ENCODE results near the gene CDH4. TPM values are rescaled to one million over a fixed set of nuclear protein-coding genes. Genes with fewer than 3 reads are reported as not detected.

The CDH4 gene
- total and polyA plus RNA-seq, 2 of the 4 experiments (the other 2 are of a cell fraction) = 1.6 to 3.5 TPM

DNA sequence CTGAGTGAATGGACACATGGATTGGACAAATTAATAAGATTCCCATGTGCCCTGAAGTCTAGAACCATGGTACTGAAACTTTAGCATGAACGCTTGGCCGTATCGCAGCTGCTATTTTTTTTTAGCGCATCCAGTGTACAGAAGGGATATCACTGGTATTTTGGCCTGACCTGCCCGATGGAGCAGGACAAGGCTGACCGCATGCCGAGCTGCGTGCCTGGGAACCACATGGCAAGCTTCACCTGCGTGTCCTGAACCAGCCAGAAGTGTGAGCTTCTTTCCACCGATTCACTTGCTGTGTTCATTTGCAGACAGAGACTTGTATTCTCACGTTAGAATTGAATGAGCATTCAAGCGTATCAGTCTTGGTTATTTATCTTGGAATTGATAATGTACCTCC is 145.7 kb downstream of the CDH4 start:
- Histone ChIP-seq H2AK5ac (ENCODE audit: low read depth, low read length) (no peak overlapping the region), H4K20me1 (ENCODE audit: insufficient read depth, low read length) (no peaks in the 10 kb centered on the region), H4K5ac (ENCODE audit: low read depth, low read length) (no peak overlapping the region), H3K4ac (ENCODE audit: low read depth, low read length) (no peak overlapping the region), H4K91ac (ENCODE audit: insufficient read depth, low read depth, low read length) (no peak overlapping the region), H3K4me1 (ENCODE audit: control insufficient read depth, insufficient read depth, low read length) (0 out of 2 replicates have a peak, but pooled peaks cover 2% of the 10 kb centered on the region), H2BK120ac (ENCODE audit: low read depth, low read length) (no peak overlapping the region), H3K18ac (ENCODE audit: low read depth, low read length) (no peak overlapping the region), H3K79me1 (ENCODE audit: low read depth in 1 of 2, low read length in 2 of 2) (no peaks in the 10 kb centered on the region), H2AK9ac (replicated peaks; ENCODE audit: low read depth, low read length, poor library complexity) (no peak overlapping the region), H3K9ac (ENCODE audit: low read depth, low read length) (no peak overlapping the region), H3K27me3 (ENCODE audit: control insufficient read depth, insufficient read depth, low read length) (no peaks in the 10 kb centered on the region), H3K9me3 (ENCODE audit: control insufficient read depth, insufficient read depth, low read length) (peaks cover 5% of the 10 kb centered on the region; the same call in 1 of the 2 replicates), H3K56ac (ENCODE audit: extremely low read depth, insufficient read depth, low read length) (no peak overlapping the region), H4K8ac (ENCODE audit: low read depth in 2 of 2, low read length in 2 of 2) (no peak overlapping the region), H2AFZ (replicated peaks; ENCODE audit: low read length, poor library complexity) (no peak overlapping the region), H3K36me3 (ENCODE audit: control insufficient read depth, insufficient read depth, low read length) (no peaks in the 10 kb centered on the region), H3K27ac (ENCODE audit: insufficient read depth, low read length) (no peak overlapping the region), H2BK20ac (ENCODE audit: low read depth, low read length) (no peak overlapping the region), H2BK15ac (ENCODE audit: low read depth, low read length) (no peak overlapping the region), H3K4me2 (ENCODE audit: low read depth, low read length) (no peak overlapping the region), H2BK5ac (ENCODE audit: low read depth, low read length, poor library complexity, severe bottlenecking) (no peak overlapping the region), H3K14ac (replicated peaks; ENCODE audit: low read depth, low read length) (no peak overlapping the region), H3K23ac (ENCODE audit: low read depth, low read length) (no peak overlapping the region), H3K4me3 (ENCODE audit: insufficient read depth, low read depth, low read length) (no peak overlapping the region), H3K9me1 (ENCODE audit: insufficient read depth, low read length) (no peaks in the 10 kb centered on the region)
- WGBS, 2 experiments (ENCODE audit: extremely low coverage in 2 of 2, insufficient read length in 1 of 2) = 93% methylated on average over 8 of the region's 12 CpGs; no CpG with 5 or more reads in 1 of the 2 experiments
- ChIA-PET CTCF (no interaction called here), POLR2A (ENCODE audit: unreplicated experiment) (no interaction called here)
- no peak for DNase-seq
- ATAC-seq (ENCODE audit: low read depth) = no peak
- intact Hi-C loops (cut with micrococcal nuclease) = no loop called here
- BruUV-seq (replicated peaks) = no TSS peak
- in situ Hi-C loops (cut with MboI; ENCODE audit: low sequenced_read_pairs) = no loop called here
- no peak for TF ChIP-seq MXI1 (IDR thresholded peaks at IDR 0.05; ENCODE audit: borderline replicate concordance, low read depth, low read length)
- no peak for TF ChIP-seq RCOR1 (IDR thresholded peaks at IDR 0.05; ENCODE audit: insufficient replicate concordance, low read length)
- no peak for TF ChIP-seq BHLHE40 (IDR thresholded peaks at IDR 0.05; ENCODE audit: low read depth, low read length)
- no peak for TF ChIP-seq CEBPB (IDR thresholded peaks at IDR 0.05; ENCODE audit: low read depth, low read length)
- TF ChIP-seq, protein P1, sequence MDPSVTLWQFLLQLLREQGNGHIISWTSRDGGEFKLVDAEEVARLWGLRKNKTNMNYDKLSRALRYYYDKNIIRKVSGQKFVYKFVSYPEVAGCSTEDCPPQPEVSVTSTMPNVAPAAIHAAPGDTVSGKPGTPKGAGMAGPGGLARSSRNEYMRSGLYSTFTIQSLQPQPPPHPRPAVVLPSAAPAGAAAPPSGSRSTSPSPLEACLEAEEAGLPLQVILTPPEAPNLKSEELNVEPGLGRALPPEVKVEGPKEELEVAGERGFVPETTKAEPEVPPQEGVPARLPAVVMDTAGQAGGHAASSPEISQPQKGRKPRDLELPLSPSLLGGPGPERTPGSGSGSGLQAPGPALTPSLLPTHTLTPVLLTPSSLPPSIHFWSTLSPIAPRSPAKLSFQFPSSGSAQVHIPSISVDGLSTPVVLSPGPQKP (IDR thresholded peaks at IDR 0.05; ENCODE audit: borderline replicate concordance, low read depth, low read length) = no peak
- TF ChIP-seq POLR2A (IDR thresholded peaks at IDR 0.05; ENCODE audit: low read depth, low read length) = no peak
- TF ChIP-seq SMC3 (IDR thresholded peaks at IDR 0.05; ENCODE audit: low read depth, low read length) = no peak
- TF ChIP-seq FOS (IDR thresholded peaks at IDR 0.05; ENCODE audit: low read depth, low read length) = no peak
- TF ChIP-seq MAFK (IDR thresholded peaks at IDR 0.05; ENCODE audit: low read depth, low read length) = no peak
- no peak for TF ChIP-seq CHD1 (IDR thresholded peaks at IDR 0.05; ENCODE audit: low read depth, low read length)
- no peak for TF ChIP-seq MAZ (IDR thresholded peaks at IDR 0.05; ENCODE audit: borderline replicate concordance, low read depth, low read length)
- TF ChIP-seq, protein P2, sequence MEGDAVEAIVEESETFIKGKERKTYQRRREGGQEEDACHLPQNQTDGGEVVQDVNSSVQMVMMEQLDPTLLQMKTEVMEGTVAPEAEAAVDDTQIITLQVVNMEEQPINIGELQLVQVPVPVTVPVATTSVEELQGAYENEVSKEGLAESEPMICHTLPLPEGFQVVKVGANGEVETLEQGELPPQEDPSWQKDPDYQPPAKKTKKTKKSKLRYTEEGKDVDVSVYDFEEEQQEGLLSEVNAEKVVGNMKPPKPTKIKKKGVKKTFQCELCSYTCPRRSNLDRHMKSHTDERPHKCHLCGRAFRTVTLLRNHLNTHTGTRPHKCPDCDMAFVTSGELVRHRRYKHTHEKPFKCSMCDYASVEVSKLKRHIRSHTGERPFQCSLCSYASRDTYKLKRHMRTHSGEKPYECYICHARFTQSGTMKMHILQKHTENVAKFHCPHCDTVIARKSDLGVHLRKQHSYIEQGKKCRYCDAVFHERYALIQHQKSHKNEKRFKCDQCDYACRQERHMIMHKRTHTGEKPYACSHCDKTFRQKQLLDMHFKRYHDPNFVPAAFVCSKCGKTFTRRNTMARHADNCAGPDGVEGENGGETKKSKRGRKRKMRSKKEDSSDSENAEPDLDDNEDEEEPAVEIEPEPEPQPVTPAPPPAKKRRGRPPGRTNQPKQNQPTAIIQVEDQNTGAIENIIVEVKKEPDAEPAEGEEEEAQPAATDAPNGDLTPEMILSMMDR (conservative IDR thresholded peaks at IDR 0.05; ENCODE audit: low read depth, low read length) = no peak
- no peak for TF ChIP-seq RFX5 (IDR thresholded peaks at IDR 0.05; ENCODE audit: low read depth, low read length)
- TF ChIP-seq NFE2L2 (IDR thresholded peaks at IDR 0.05; ENCODE audit: low read depth, low read length) = no peak
- TF ChIP-seq, protein P3, sequence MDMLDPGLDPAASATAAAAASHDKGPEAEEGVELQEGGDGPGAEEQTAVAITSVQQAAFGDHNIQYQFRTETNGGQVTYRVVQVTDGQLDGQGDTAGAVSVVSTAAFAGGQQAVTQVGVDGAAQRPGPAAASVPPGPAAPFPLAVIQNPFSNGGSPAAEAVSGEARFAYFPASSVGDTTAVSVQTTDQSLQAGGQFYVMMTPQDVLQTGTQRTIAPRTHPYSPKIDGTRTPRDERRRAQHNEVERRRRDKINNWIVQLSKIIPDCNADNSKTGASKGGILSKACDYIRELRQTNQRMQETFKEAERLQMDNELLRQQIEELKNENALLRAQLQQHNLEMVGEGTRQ (IDR thresholded peaks at IDR 0.05; ENCODE audit: low read depth, low read length) = no peak
- TF ChIP-seq RAD21 (IDR thresholded peaks at IDR 0.05; ENCODE audit: low read length) = no peak
- dilution Hi-C loops (cut with HindIII; ENCODE audit: low sequenced_read_pairs, unreplicated experiment) = no loop called here

All from IMR-90 (cell line).